GM19035 (cell line): ENCODE data around the gene FKBP8.

ENCODE experiments used
- ATAC-seq: cut with Tn5 transposase; IDR thresholded peaks from one replicate; pipeline ENCODE4 v1.9.1; 2021; ENCODE audit not compliant: unreplicated experiment

The FKBP8 gene

DNA sequence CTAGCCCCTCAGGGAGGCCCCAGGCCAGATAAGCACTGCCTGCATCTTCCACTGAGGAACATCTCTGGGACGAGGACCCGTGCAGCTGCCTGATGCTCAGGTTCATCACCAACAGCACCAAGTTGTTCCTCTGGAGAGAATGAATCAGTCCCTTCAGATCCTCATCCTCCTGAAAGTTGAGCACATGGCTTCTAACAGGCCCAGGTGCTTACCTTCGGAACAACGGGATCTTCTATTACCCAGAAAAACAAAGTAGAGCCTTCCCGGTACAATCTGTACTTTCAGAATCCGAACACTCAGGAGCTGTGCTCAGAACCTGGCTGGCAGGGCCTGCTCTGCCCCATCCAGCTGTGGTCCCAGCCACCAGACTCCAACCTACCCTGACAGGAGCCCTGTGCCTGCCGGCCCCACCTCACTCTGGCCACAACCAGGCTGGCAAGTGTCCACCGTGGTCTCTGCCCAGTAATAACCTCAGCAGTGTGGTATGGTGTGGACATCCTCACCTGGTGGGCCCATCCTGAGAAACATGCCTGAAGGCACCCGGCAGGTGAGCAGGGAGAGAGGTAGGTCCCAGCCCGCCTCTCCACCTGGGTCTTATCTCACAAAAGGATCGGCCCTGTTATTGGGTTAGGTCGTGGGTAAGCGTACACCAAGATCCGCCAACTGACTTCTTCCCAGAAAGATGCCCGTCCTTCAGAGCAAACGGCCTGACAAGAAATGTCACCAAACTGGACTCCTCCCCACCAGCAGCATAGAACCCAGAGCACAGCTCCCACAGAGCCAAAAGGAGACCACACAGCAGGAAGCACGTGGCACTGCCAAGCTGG, 55.6 kb downstream of the FKBP8 start:
- ATAC-seq, result no peak

DNA sequence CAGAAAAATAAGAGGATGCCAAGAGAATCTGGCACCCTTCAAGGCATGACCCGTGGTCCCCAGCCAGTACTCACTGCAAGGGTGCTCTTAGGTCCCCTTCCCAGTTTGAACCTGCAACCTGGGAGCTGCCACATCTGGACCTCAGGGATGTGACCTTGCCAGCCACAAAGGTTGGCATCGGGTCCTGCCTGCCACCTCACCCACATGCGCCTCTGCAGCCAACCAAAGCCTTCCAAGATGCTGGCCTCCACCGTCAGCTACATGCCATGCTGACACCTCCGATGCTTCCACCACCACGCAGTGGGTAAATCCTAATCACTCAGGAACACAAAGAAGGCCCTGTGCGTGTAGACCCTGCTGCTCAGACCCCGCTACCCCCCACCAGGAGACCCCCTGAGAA, 56.6 kb downstream of the FKBP8 start:
- ATAC-seq, result no peak

DNA sequence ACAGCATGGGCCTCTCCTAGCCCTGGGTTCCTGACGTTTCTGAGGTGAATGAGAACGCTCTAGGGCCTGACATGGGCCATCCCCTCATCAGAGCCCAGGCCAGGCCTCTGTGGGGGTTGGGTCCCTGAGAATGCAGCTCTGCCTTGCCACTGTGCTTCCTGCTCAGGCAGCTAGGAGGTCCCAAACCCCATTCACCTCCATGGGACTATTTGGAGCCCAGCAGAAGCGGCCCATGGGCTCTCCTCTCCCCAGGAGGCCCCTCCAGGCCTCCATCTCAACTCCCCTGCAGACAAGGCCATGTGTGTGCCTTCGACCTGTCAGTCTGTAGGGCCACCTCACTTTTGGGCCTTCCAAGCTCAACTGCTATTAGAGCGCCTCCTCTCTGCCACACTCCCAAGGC, 58.4 kb downstream of the FKBP8 start:
- no peak for ATAC-seq

- ATAC-seq, result no peak
These were observed 60.1 kb downstream of the FKBP8 start for GRCh38 chr19:18483119-18483890.
